T-helper 17 cell (primary cell): ENCODE results near the gene KLHL28. TPM values are rescaled to one million over a fixed set of nuclear protein-coding genes. Genes with fewer than 3 reads are reported as not detected.
A peak's percentile ranks its signal among the peaks of the same experiment; 100 is the strongest.

Source experiments
- ATAC-seq: fragments of 150-1000 bp; cut with Tn5 transposase; 2 replicates; pipeline ENCODE4 v1.10.0; 2021; ENCODE audit warnings: mild to moderate bottlenecking, moderate library complexity
- DNase-seq, 3 donors: peaks; one replicate each; pipeline versions ENCODE4 v3.0.0 to v3.0.0-alpha.2; 2020 to 2021
- H3K9me3 ChIP-seq: one replicate; pipeline ENCODE4 v1.7.0; 2013; ENCODE audit warnings: low read length, mild to moderate bottlenecking; ENCODE audit not compliant: control insufficient read depth, poor library complexity, severe bottlenecking
- H3K27ac Mint-ChIP-seq: one replicate; pipeline ENCODE4 v1.8.0; 2022; ENCODE audit warnings: mild to moderate bottlenecking, moderate library complexity, mixed read lengths
- H3K27me3 Mint-ChIP-seq: one replicate; pipeline ENCODE4 v1.8.0; 2022; ENCODE audit warnings: mixed read lengths
- H3K36me3 Mint-ChIP-seq: one replicate; pipeline ENCODE4 v1.8.0; 2022; ENCODE audit warnings: low read depth, mixed read lengths
- H3K4me1 Mint-ChIP-seq: one replicate; pipeline ENCODE4 v1.8.0; 2022; ENCODE audit warnings: mild to moderate bottlenecking, mixed read lengths
- H3K4me3 Mint-ChIP-seq: one replicate; pipeline ENCODE4 v1.8.0; 2022; ENCODE audit warnings: mild to moderate bottlenecking, moderate library complexity, mixed read lengths
- total RNA-seq, 4 donors: library from RNA in 2 of 4; stranded (reverse) in 2 of 4; gene quantifications; one replicate each; pipeline ENCODE4 v1.2.3 and lab custom pipeline; 2022 to 2026

Gene KLHL28
- total RNA-seq, 2 donors from 2014 or later: 53.3 to 59.2 TPM

DNA sequence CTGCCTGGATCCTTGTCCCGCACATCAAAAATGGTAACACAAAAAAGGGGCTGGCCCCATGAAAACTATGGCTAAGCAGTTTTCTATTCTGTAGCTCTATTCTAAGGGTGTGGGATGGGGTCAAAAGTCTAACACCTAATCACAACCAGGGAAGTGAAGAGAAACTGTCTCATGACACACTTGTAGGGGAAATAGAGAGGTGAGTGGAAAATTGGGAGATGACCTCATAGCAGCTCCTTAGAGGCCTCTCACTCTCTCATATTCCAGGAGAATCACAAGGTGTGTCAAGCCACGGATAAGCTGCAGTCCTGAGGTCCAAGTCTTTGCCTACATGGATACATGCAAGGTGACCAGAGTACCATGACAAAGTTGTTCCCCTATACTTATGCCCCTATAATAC lies 10.7 kb downstream of the KLHL28 start:
- Mint-ChIP-seq H3K36me3 (peaks cover 8% of the 10 kb centered on the region), H3K27ac (no peak overlapping the region), H3K4me3 (no peak overlapping the region), H3K27me3 (no peaks in the 10 kb centered on the region), H3K4me1 (peaks cover 21% of the 10 kb centered on the region)
- H3K9me3 ChIP-seq: no peaks in the 10 kb centered on the region
- DNase-seq: no peak
- no peak for ATAC-seq

DNA sequence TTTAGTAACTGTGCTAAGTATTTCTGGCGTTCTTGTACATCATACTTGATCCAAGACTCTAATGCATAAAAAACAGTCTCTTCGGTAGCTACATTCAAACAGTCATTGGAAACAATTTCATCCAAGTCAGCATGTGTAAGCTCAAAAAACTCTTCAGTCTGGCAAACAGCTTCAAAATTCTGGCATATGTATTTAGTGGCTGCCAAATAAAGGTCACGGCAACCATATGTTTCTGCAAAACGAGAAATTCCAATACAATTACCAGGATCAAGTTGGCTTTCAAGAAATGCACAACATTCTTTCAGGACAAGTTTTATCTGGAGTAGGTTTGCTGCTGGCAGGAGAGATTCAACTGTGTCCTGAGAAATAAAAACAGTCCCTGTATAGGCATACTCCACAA lies 16.5 kb downstream of the KLHL28 start:
- H3K27ac Mint-ChIP-seq: no peak overlapping the region
- H3K4me1 Mint-ChIP-seq: peaks cover 28% of the 10 kb centered on the region
- ATAC-seq (no peak), DNase-seq (no peak)
- H3K36me3 Mint-ChIP-seq: peaks cover 18% of the 10 kb centered on the region
- H3K9me3 ChIP-seq: no peaks in the 10 kb centered on the region
- H3K27me3 Mint-ChIP-seq: no peaks in the 10 kb centered on the region
- H3K4me3 Mint-ChIP-seq: no peak overlapping the region

DNA sequence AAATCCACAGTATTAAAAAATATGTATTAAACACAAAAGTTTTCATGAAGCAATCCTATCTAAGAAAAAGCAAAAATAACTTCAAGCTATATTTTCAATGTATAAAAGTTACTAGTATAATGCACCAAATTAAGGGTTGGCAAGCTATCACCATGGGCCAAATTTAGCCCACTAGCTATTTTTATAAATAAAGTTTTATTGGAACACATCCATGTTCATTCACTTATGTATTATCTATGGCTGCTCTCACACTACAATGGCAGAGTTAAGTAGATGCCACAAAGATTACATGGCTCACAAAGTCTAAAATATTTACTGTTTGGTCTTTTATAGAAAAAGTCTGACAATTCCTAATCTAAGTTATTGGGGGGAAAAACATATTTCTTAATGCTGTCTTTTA lies 17.6 kb downstream of the KLHL28 start:
- Mint-ChIP-seq H3K27ac (no peak overlapping the region), H3K4me3 (no peak overlapping the region), H3K4me1 (peaks cover 25% of the 10 kb centered on the region), H3K36me3 (peaks cover 18% of the 10 kb centered on the region), H3K27me3 (no peaks in the 10 kb centered on the region)
- ATAC-seq (no peak), DNase-seq (no peak)
- H3K9me3 ChIP-seq: no peaks in the 10 kb centered on the region

DNA sequence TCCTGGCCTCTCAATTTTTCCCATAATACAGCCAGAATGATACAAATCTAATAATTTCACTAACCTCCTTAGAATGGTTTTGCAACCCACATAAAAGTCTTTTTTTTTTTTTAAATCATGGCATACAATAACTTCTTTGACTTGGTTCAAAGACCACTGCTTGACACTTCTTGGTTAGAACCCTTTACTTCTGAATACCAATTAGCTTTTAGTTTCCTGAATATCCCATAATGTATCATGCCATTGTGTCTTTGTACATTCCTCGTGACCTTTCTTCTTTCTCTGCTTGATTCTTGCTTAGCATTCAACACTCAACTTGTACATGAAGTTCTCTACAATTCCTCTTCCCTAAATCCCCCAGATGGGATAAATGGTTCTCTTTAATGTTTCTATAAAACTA lies 19.3 kb downstream of the KLHL28 start:
- peak overlapping the region; percentile 94 for H3K27ac Mint-ChIP-seq
- no peak for DNase-seq

DNA sequence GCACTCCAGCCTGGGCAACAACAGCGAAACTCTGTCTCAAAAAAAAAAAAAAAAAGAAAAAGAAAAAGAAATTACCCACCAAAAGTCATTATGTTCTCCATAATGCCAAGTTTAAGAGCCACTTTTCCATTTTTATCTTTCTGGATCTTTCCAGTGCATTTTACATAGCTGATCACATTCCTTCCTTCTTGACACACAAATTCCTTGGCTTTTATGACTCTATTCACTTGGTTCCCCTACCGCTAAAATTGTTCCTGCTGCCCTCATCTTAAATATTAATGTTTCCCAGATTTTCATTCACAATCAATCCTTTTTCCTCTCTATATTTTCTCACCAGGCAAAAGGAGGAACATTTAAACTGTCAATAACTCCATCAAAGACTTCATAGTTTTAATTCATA lies 20.2 kb downstream of the KLHL28 start:
- no peak overlapping the region for H3K4me3 Mint-ChIP-seq
- H3K4me1 Mint-ChIP-seq: peaks cover 21% of the 10 kb centered on the region
- peaks cover 18% of the 10 kb centered on the region for H3K36me3 Mint-ChIP-seq
- ATAC-seq: no peak
- H3K27ac Mint-ChIP-seq: peak overlapping the region; percentile 94
- DNase-seq: no peak
- H3K27me3 Mint-ChIP-seq: no peaks in the 10 kb centered on the region
- no peaks in the 10 kb centered on the region for H3K9me3 ChIP-seq

More for the DNA sequence above, 19.3 kb downstream of the KLHL28 start:
- Mint-ChIP-seq H3K4me1 (peaks cover 19% of the 10 kb centered on the region), H3K36me3 (peaks cover 18% of the 10 kb centered on the region), H3K4me3 (peak overlapping the region; percentile 41), H3K27me3 (no peaks in the 10 kb centered on the region)
- no peaks in the 10 kb centered on the region for H3K9me3 ChIP-seq
- ATAC-seq: no peak

DNA sequence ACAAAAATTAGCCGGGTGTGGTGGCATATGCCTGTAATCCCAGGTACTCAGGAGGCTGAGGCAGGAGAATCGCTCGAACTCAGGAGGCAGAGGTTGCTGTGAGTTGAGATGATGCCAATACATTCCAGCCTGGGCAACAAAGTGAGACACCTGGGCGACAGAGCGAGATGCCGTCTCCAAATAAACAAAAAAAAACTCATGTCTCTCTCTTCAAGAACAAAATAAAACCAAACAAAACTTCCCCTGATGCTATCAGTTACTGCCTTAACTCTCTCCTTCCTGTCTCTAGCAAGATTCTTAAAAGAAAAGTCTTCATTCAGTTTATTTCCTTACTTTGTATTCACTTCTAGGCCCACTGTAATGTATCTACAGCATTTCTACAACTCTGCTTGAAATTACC lies 20.8 kb downstream of the KLHL28 start:
- Mint-ChIP-seq H3K4me1 (peaks cover 28% of the 10 kb centered on the region), H3K27me3 (no peaks in the 10 kb centered on the region), H3K4me3 (peak overlapping the region; percentile 1), H3K27ac (peak overlapping the region; percentile 94), H3K36me3 (peaks cover 22% of the 10 kb centered on the region)
- ATAC-seq (peak; percentile 86), DNase-seq (no peak)
- no peaks in the 10 kb centered on the region for H3K9me3 ChIP-seq

GRCh38 chr14:44940211-44940610 lies 21.5 kb downstream of the KLHL28 start:
- Mint-ChIP-seq H3K27me3 (no peaks in the 10 kb centered on the region), H3K4me1 (peaks cover 28% of the 10 kb centered on the region), H3K36me3 (peaks cover 17% of the 10 kb centered on the region), H3K27ac (peak overlapping the region; percentile 94), H3K4me3 (no peak overlapping the region)
- ATAC-seq: no peak
- no peak for DNase-seq
- H3K9me3 ChIP-seq: no peaks in the 10 kb centered on the region

- no peaks in the 10 kb centered on the region for H3K9me3 ChIP-seq
- peaks cover 14% of the 10 kb centered on the region for H3K36me3 Mint-ChIP-seq
- no peak for DNase-seq
- no peak for ATAC-seq
- H3K27me3 Mint-ChIP-seq: no peaks in the 10 kb centered on the region
- peaks cover 34% of the 10 kb centered on the region for H3K4me1 Mint-ChIP-seq
- H3K27ac Mint-ChIP-seq: no peak overlapping the region
- no peak overlapping the region for H3K4me3 Mint-ChIP-seq
Observed at GRCh38 chr14:44937547-44937946, 24.2 kb downstream of the KLHL28 start.

GRCh38 chr14:44935155-44935554 lies 26.6 kb downstream of the KLHL28 start:
- H3K27ac Mint-ChIP-seq: no peak overlapping the region
- no peaks in the 10 kb centered on the region for H3K27me3 Mint-ChIP-seq
- H3K4me3 Mint-ChIP-seq: no peak overlapping the region
- H3K36me3 Mint-ChIP-seq: peaks cover 8% of the 10 kb centered on the region
- peaks cover 23% of the 10 kb centered on the region for H3K4me1 Mint-ChIP-seq
- no peaks in the 10 kb centered on the region for H3K9me3 ChIP-seq
- no peak for DNase-seq
- no peak for ATAC-seq

GRCh38 chr14:44928793-44929192 lies 33.0 kb downstream of the KLHL28 start:
- no peaks in the 10 kb centered on the region for H3K9me3 ChIP-seq
- Mint-ChIP-seq H3K27me3 (no peaks in the 10 kb centered on the region), H3K4me1 (peaks cover 13% of the 10 kb centered on the region), H3K4me3 (peak overlapping the region; percentile 69), H3K27ac (peak overlapping the region; percentile 2), H3K36me3 (no peaks in the 10 kb centered on the region)
- ATAC-seq: peak; percentile 88
- no peak for DNase-seq

DNA sequence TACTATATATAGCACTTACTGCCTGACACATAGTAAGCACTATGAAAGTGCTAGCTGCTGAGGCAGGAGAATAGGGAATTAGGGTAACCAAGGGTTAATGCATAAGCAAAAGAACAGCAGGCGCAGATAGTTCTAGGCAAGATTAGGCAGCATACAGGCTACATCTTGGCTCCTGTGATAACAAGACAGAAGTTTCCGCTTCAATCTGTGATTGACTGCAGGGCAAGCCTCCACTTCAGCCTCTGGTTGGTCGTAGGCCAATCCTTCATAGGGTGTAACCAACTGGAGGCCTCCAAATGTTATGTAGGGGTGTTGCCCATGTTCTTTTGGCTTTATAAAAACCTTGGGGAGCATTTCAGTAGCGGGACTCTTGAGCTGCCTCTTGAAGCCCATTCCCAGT lies 46.9 kb downstream of the KLHL28 start:
- H3K27ac Mint-ChIP-seq: no peak overlapping the region
- no peaks in the 10 kb centered on the region for H3K9me3 ChIP-seq
- no peak overlapping the region for H3K4me3 Mint-ChIP-seq
- H3K36me3 Mint-ChIP-seq: no peaks in the 10 kb centered on the region
- ATAC-seq (no peak), DNase-seq (no peak)
- peaks cover 8% of the 10 kb centered on the region for H3K4me1 Mint-ChIP-seq
- peaks cover 33% of the 10 kb centered on the region for H3K27me3 Mint-ChIP-seq

- ATAC-seq (no peak), DNase-seq (no peak)
- Mint-ChIP-seq H3K27me3 (peaks cover 42% of the 10 kb centered on the region), H3K27ac (no peak overlapping the region), H3K36me3 (no peaks in the 10 kb centered on the region), H3K4me3 (peak overlapping the region; percentile 1), H3K4me1 (peaks cover 8% of the 10 kb centered on the region)
- no peaks in the 10 kb centered on the region for H3K9me3 ChIP-seq
Observed at GRCh38 chr14:44912041-44912869, 49.5 kb downstream of the KLHL28 start.

DNA sequence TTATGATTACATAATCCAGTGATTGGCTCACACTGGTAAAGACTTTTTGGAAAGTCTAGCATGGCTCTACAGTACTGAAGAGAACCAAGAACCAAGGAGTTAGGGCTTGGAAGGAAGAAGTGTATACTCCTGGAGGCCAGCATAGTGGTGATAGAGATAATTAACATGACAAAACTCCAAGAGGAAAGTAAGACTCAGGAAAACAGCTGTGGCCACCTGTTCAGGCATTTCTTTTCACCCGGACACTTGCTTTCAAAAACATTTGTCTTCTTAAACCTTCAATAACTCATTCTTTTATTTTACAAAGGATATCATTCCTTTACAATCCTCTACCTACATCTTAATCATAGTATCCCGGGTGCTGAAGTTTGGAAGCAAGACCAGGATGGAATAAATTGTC lies 50.9 kb downstream of the KLHL28 start:
- peak overlapping the region; percentile 36 for H3K4me3 Mint-ChIP-seq
- DNase-seq: no peak

DNA sequence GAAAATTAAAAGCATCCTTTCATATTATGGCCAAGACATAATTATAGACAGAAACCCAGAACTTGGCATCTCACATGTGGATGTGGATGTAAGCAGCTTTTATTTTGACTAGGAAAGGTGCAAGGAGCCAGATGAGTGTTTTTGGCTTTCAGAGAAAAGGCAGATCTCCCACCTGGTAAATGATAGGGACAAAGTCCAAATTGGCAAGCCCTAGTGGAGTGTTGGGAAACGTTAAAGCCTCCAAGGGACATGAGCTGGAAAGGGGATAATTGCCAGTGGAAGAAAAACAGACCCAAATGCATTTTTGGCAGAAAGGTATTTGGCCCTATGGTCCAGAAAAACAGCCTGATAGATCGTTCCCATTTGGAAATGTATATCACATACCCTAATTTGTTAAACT lies 60.1 kb downstream of the KLHL28 start:
- no peak overlapping the region for H3K27ac Mint-ChIP-seq
- ATAC-seq (no peak), DNase-seq (no peak)
- H3K4me1 Mint-ChIP-seq: peaks cover 9% of the 10 kb centered on the region
- H3K36me3 Mint-ChIP-seq: no peaks in the 10 kb centered on the region
- H3K27me3 Mint-ChIP-seq: no peaks in the 10 kb centered on the region
- H3K4me3 Mint-ChIP-seq: no peak overlapping the region
- no peaks in the 10 kb centered on the region for H3K9me3 ChIP-seq

More for the DNA sequence above, 50.9 kb downstream of the KLHL28 start:
- peaks cover 8% of the 10 kb centered on the region for H3K4me1 Mint-ChIP-seq
- H3K36me3 Mint-ChIP-seq: no peaks in the 10 kb centered on the region
- peaks cover 42% of the 10 kb centered on the region for H3K27me3 Mint-ChIP-seq
- no peaks in the 10 kb centered on the region for H3K9me3 ChIP-seq
- H3K27ac Mint-ChIP-seq: no peak overlapping the region
- no peak for ATAC-seq
